H1 (cell line): Measurements from ENCODE around the gene EMC7. TPM values are rescaled to one million over a fixed set of nuclear protein-coding genes. Genes with fewer than 3 reads are reported as not detected.

Experiments
- CTCF ChIA-PET: fragments of 300-600 bp; sonication (Branson Sonifier 250); formaldehyde crosslinking; loops from one replicate; lab custom pipeline; 2021; ENCODE audit not compliant: partially characterized antibody; lab: Charles Lee
- POLR2A ChIA-PET: fragments of 300-600 bp; sonication (Branson Sonifier 250); formaldehyde crosslinking; loops from one replicate; lab custom pipeline; 2021; ENCODE audit warnings: inconsistent platforms; ENCODE audit not compliant: partially characterized antibody; lab: Charles Lee
- DNase-seq, 2 experiments: peaks; one replicate each; pipeline versions ENCODE4 v3.0.0 to v3.0.0-alpha.2; 2010 to 2022; ENCODE audit warnings: low spot score in 2 of 2, low read depth in 1 of 2, mixed read lengths in 1 of 2
- FAIRE-seq: peaks from 2 replicates; lab custom pipeline; 2011; peaks lifted over from hg19 to GRCh38; lab: Jason Lieb, UNC
- H2AFZ ChIP-seq: 2 replicates; pipeline ENCODE4 v1.8.1; 2012; ENCODE audit warnings: low read length, inconsistent platforms
- H2AK5ac ChIP-seq: 2 replicates; pipeline ENCODE4 v1.6.1; 2013; ENCODE audit warnings: low read depth, low read length
- H2BK120ac ChIP-seq: replicated peaks from 2 replicates; pipeline ENCODE3; 2013; ENCODE audit warnings: low read depth, low read length, inconsistent platforms
- H2BK12ac ChIP-seq: 2 replicates; pipeline ENCODE4 v1.6.1; 2013; ENCODE audit warnings: low read depth, low read length
- H2BK15ac ChIP-seq: 2 replicates; pipeline ENCODE4 v1.6.1; 2013; ENCODE audit warnings: low read length
- H2BK20ac ChIP-seq: 2 replicates; pipeline ENCODE4 v1.6.1; 2013; ENCODE audit warnings: low read length
- H2BK5ac ChIP-seq: 2 replicates; pipeline ENCODE4 v1.6.1; 2013; ENCODE audit warnings: low read depth, low read length
- H3K14ac ChIP-seq: 2 replicates; pipeline ENCODE4 v1.6.1; 2013; ENCODE audit warnings: inconsistent platforms; ENCODE audit not compliant: insufficient read length
- H3K18ac ChIP-seq: 2 replicates; pipeline ENCODE4 v1.6.1; 2013; ENCODE audit warnings: low read length; ENCODE audit errors: extremely low read depth
- H3K23ac ChIP-seq: 2 replicates; pipeline ENCODE4 v1.6.1; 2013; ENCODE audit warnings: inconsistent platforms; ENCODE audit not compliant: insufficient read length
- H3K23me2 ChIP-seq: 2 replicates; pipeline ENCODE4 v1.6.1; 2013; ENCODE audit warnings: low read depth, low read length
- H3K27ac ChIP-seq: 2 replicates; pipeline ENCODE4 v1.6.1; 2011; ENCODE audit warnings: low read depth, low read length, inconsistent platforms
- H3K27me3 ChIP-seq, 4 experiments: replicated peaks in 1 of 4; 1 replicate in 1 of 4; 2 replicates in 3 of 4; pipeline versions ENCODE4 v1.6.1 to v1.8.1; 2011 to 2013; ENCODE audit warnings: low read length in 3 of 4, mild to moderate bottlenecking in 3 of 4, inconsistent platforms in 2 of 4, mixed read lengths in 2 of 4, moderate library complexity in 1 of 4; ENCODE audit not compliant: control insufficient read depth in 3 of 4, insufficient read depth in 3 of 4; ENCODE audit errors: extremely low read depth in 1 of 4
- H3K36me3 ChIP-seq, 4 experiments: 2 replicates each; pipeline versions ENCODE4 v1.6.1 to v1.8.1; 2011 to 2013; ENCODE audit warnings: mild to moderate bottlenecking in 4 of 4, low read length in 3 of 4, moderate library complexity in 2 of 4, control low read depth in 1 of 4, inconsistent platforms in 1 of 4; ENCODE audit not compliant: insufficient read depth in 4 of 4, control insufficient read depth in 2 of 4
- H3K4ac ChIP-seq: replicated peaks from 2 replicates; pipeline ENCODE3; 2013; ENCODE audit warnings: low read length, low read depth, mixed read lengths, inconsistent platforms; ENCODE audit not compliant: insufficient read length
- H3K4me1 ChIP-seq, 4 experiments: replicated peaks in 1 of 4; 1 replicate in 1 of 4; 2 replicates in 3 of 4; pipeline versions ENCODE4 v1.6.1 to v1.8.1; 2011 to 2013; ENCODE audit warnings: low read length in 3 of 4, inconsistent platforms in 2 of 4, mixed read lengths in 1 of 4; ENCODE audit not compliant: insufficient read depth in 4 of 4, control insufficient read depth in 3 of 4
- H3K4me2 ChIP-seq, 2 experiments: 2 replicates each; pipeline versions ENCODE4 v1.6.1 to v1.8.1; 2011 to 2013; ENCODE audit warnings: low read depth in 2 of 2, low read length in 2 of 2, control low read depth in 1 of 2, inconsistent platforms in 1 of 2, mild to moderate bottlenecking in 1 of 2; ENCODE audit not compliant: insufficient read depth in 1 of 2
- H3K4me3 ChIP-seq, 4 experiments: fragments of 200-600, 300-600 bp in 1 of 4; sonication (generic), shearing (Covaris generic), sonication (Bioruptor Twin) in 1 of 4; 2 replicates each; pipeline versions ENCODE4 v1.5.1 to v1.8.1; 2011 to 2016; ENCODE audit warnings: low read length in 4 of 4, low read depth in 3 of 4, control low read depth in 2 of 4, inconsistent platforms in 2 of 4, mild to moderate bottlenecking in 2 of 4, mixed read lengths in 1 of 4, moderate library complexity in 1 of 4; ENCODE audit not compliant: insufficient read depth in 2 of 4; ENCODE audit errors: extremely low read depth in 1 of 4
- H3K56ac ChIP-seq: replicated peaks from 2 replicates; pipeline ENCODE3; 2013; ENCODE audit warnings: low read depth, mild to moderate bottlenecking, mixed read lengths, low read length, inconsistent platforms; ENCODE audit not compliant: insufficient read length
- H3K79me1 ChIP-seq: 2 replicates; pipeline ENCODE4 v1.6.1; 2013; ENCODE audit warnings: low read depth, low read length, control low read depth
- H3K79me2 ChIP-seq, 2 experiments: 2 replicates each; pipeline versions ENCODE4 v1.6.1 to v1.8.1; 2012 to 2013; ENCODE audit warnings: low read length in 2 of 2, mild to moderate bottlenecking in 2 of 2, inconsistent platforms in 1 of 2; ENCODE audit not compliant: insufficient read depth in 2 of 2, control insufficient read depth in 1 of 2
- H3K9ac ChIP-seq, 4 experiments: replicated peaks in 1 of 4; 1 replicate in 1 of 4; 2 replicates in 3 of 4; pipeline versions ENCODE4 v1.6.1 to v1.8.1; 2011 to 2013; ENCODE audit warnings: low read depth in 3 of 4, low read length in 3 of 4, control low read depth in 2 of 4, mild to moderate bottlenecking in 2 of 4, moderate library complexity in 2 of 4, inconsistent platforms in 1 of 4; ENCODE audit errors: extremely low read depth in 1 of 4
- H3K9me3 ChIP-seq, 2 experiments: 2 replicates each; pipeline versions ENCODE4 v1.6.1 to v1.8.1; 2012 to 2013; ENCODE audit warnings: mild to moderate bottlenecking in 2 of 2, moderate library complexity in 2 of 2, control low read depth in 1 of 2, inconsistent platforms in 1 of 2, low read depth in 1 of 2, low read length in 1 of 2, mixed read lengths in 1 of 2; ENCODE audit not compliant: insufficient read depth in 2 of 2
- H4K20me1 ChIP-seq, 2 experiments: replicated peaks in 1 of 2; 2 replicates each; pipeline versions ENCODE3 to v1.8.1; 2011 to 2013; ENCODE audit warnings: inconsistent platforms in 2 of 2, low read length in 2 of 2, mild to moderate bottlenecking in 1 of 2; ENCODE audit not compliant: insufficient read depth in 2 of 2, control insufficient read depth in 1 of 2
- H4K5ac ChIP-seq: 2 replicates; pipeline ENCODE4 v1.6.1; 2013; ENCODE audit warnings: low read length, low read depth, mixed read lengths, inconsistent platforms; ENCODE audit not compliant: insufficient read length
- H4K8ac ChIP-seq: 2 replicates; pipeline ENCODE4 v1.8.0; 2013; ENCODE audit warnings: mild to moderate bottlenecking, moderate library complexity, low read length, inconsistent platforms; ENCODE audit not compliant: insufficient read depth; ENCODE audit errors: extremely low read depth
- H4K91ac ChIP-seq: replicated peaks from 2 replicates; pipeline ENCODE3; 2013; ENCODE audit warnings: low read length, mixed read lengths, inconsistent platforms; ENCODE audit not compliant: insufficient read length
- CHD2 ChIP-seq: IDR thresholded peaks from 2 replicates; pipeline ENCODE4 v1.6.1; 2012; ENCODE audit warnings: low read length, improper control_type of control experiment
- SP1 ChIP-seq: IDR thresholded peaks from 2 replicates; pipeline ENCODE4 v1.6.1; 2011; ENCODE audit warnings: low read depth, low read length
- TBP ChIP-seq: IDR thresholded peaks from 2 replicates; pipeline ENCODE4 v1.6.1; 2011; ENCODE audit warnings: low read depth, low read length, improper control_type of control experiment
- WGBS, 2 experiments: shearing (Covaris generic) in 1 of 2; methylation state at CpG; one replicate each; pipeline versions ENCODE4 v1.1.6 to v1.1.7; 2013 to 2015; ENCODE audit warnings: low lambda C conversion rate in 2 of 2, mixed read lengths in 2 of 2, inconsistent platforms in 1 of 2, low coverage in 1 of 2, missing lambda C conversion rate in 1 of 2; ENCODE audit not compliant: insufficient replicate concordance in 2 of 2, insufficient coverage in 1 of 2, insufficient read length in 1 of 2; ENCODE audit errors: extremely low coverage in 1 of 2, missing lambda C conversion rate in 1 of 2; 5-methylcytosine and 5-hydroxymethylcytosine counted together
- polyA plus RNA-seq, 7 experiments: library from polyadenylated mRNA; depleted of rRNA in 3 of 7; stranded (reverse) in 5 of 7; unstranded in 2 of 7; fragments of >200 nt in 5 of 7; fragments of 200-250 nt in 2 of 7; gene quantifications; 1 replicate in 5 of 7; 2 replicates in 1 of 7; 4 replicates in 1 of 7; pipeline versions ENCODE4 v1.2.1 to v1.2.3, GENCODE V29; 2011 to 2013; ENCODE audit warnings: missing spikeins in 2 of 7, mixed read lengths in 2 of 7
- total RNA-seq: library from RNA; stranded (reverse); fragmentation: NEBNext Ultra II Directional; extraction: Animal tissue kit (Norgen Biotek cat#: 25700); gene quantifications from 2 replicates; pipeline ENCODE4 v1.2.1, GENCODE V29; 2021

EMC7 gene
- total and polyA plus RNA-seq, 2 of the 8 experiments (the other 6 are each of a cell fraction or from before 2014, with no cell fraction given), result 29.0 to 39.0 TPM

DNA sequence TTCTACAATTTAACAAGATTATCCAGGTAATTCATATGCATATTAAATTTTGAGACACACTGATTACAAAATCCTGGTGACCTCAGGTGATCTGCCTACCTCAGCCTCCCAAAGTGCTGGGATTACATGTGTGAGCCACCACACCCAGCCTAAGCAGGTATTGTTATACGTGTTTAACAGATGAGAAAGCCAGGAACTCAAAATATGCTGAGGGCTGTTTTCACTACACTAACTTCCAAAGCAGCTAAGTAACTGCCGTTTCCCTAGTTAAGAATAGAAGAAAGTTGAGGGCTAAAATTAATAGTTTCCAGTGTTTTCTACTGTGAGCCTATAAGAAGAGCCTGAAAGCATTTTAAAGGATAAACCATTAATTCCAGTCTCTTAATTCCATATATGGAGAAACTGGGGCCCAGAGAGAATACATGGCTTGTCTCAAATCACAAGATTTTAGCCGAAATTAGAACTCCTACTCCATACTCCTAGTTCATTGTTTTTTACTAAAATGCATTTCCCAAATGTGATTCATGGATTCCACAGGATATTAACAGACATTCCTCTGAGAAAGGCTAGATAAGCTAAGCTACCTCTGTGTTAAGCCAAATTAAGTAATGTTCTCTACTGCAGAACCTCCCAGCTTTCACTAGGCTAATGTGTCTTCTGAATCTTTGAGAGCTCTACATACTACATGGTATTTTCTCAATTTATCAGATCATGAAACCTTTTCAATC lies 45.6 kb downstream of the EMC7 start:
- Histone ChIP-seq H3K14ac (no peak overlapping the region), H2BK12ac (no peak overlapping the region), H3K9ac (no peak overlapping the region), H3K4me3 (no peak overlapping the region), H2BK15ac (no peak overlapping the region), H3K4me1 (no peaks in the 10 kb centered on the region), H3K4ac (no peak overlapping the region), H4K8ac (no peak overlapping the region), H3K79me2 (no peaks in the 10 kb centered on the region), H3K23me2 (no peaks in the 10 kb centered on the region; the same call in 1 of the 2 replicates), H2BK20ac (no peak overlapping the region), H4K91ac (no peak overlapping the region), H4K20me1 (no peaks in the 10 kb centered on the region), H3K56ac (no peak overlapping the region), H3K27ac (no peak overlapping the region), H3K9me3 (no peaks in the 10 kb centered on the region), H3K23ac (no peak overlapping the region), H3K4me2 (no peak overlapping the region), H3K79me1 (no peaks in the 10 kb centered on the region), H4K5ac (no peak overlapping the region), H3K18ac (no peak overlapping the region), H3K27me3 (no peaks in the 10 kb centered on the region), H2BK120ac (no peak overlapping the region), H2BK5ac (no peak overlapping the region), H3K36me3 (no peaks in the 10 kb centered on the region), H2AK5ac (no peak overlapping the region), H2AFZ (peak overlapping the region; percentile 58; the same call in 1 of the 2 replicates)
- FAIRE-seq, result no peak
- WGBS, 2 experiments, result 93% methylated on average over 3 of the region's 3 CpGs; no CpG with 5 or more reads in 1 of the 2 experiments
- no peak for DNase-seq
- no peak for TF ChIP-seq CHD2
- no peak for TF ChIP-seq TBP
- no peak for TF ChIP-seq SP1
- POLR2A ChIA-PET, result no interaction called here
- CTCF ChIA-PET, result no interaction called here
